Activated T-cell treated with anti-CD3 and anti-CD28 coated beads, Interleukin-2, amount 50 U/mL, for 1 hour (primary cell): ENCODE results near the gene IRF1.

Experiments
- DNase-seq: peaks from one replicate; pipeline ENCODE4 v3.0.0-alpha.2; 2020

Gene IRF1

GRCh38 chr5:132485641-132486317, 4.8 kb downstream of the IRF1 start:
- peak; percentile 21 for DNase-seq

DNA sequence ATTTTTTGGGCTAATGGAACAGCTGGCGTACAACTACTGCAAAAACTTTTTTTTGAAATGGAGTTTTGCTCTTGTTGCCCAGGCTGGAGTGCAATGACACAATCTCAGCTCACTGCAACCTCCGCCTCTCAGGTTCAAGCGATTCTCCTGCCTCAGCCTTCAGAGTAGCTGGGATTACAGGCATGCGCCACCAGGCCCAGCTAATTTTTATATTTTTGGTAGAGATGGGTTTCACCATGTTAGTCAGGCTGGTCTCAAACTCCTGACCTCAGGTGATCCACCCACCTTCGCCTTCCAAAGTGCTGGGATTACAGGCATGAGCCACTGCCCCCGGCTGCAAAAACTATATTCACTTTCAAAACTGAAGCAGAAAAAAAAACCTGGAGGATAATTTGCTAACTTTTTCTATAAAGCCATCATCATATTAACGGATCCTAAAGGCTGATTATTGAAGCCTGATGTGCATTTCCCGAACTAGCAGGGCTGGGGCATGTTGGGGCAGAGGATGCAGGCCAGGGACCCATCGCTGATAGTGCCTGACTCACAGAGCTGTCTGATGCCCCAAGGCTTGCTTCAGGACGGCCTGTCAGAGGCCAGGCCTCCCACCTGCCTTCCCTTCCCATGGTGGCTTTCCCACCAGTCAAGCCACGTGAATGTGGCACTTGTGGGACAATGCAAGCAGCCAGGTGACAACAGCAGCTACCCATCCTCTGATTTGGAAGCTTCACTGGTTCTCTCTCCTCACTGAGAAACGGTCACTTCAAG, 5.5 kb downstream of the IRF1 start:
- peak; percentile 21 for DNase-seq

- peak; percentile 15 for DNase-seq
Measured at GRCh38 chr5:132484391-132484725, 6.2 kb downstream of the IRF1 start.

- DNase-seq: peak; percentile 25
Measured at GRCh38 chr5:132483661-132484390, 6.7 kb downstream of the IRF1 start.

DNA sequence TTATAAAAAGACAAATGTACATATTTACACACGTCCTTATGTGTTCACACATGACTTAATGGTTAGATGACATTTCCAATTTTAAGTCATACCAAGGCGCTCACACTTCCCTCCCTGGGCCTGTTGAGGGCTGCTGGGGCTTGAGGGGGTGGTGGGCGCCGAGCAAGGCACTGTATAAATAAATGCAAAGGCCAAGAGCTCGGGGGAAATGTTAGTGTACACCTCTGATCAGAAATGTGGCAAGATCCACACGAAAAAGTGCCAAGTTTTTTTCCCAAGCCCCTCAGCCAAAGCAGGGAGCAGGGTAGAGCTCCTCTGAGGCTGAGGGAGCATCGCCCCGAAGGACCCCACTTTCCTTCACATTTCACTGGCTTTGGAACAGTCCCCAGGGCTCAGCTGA, 7.5 kb downstream of the IRF1 start:
- DNase-seq: no peak

GRCh38 chr5:132481596-132482211, 8.9 kb downstream of the IRF1 start:
- peak; percentile 42 for DNase-seq

- DNase-seq: peak; percentile 37
Measured at GRCh38 chr5:132480893-132481595, 9.5 kb downstream of the IRF1 start.

DNA sequence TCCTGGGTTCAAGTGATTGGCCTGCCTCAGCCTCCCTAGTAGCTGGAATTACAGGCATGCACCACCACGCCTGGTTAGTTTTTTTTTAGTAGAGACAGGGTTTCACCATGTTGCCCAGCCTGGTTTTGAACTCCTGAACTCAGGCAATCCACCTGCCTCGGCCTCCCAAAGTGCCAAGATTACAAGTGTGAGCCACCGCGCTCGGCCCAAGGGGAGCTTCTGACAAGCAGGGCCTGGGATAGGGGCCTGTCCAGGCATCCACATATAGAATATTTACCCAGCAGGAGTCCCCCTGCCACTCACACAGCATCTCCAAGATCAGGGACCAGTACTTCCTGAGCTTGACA, 10.1 kb downstream of the IRF1 start:
- no peak for DNase-seq

DNA sequence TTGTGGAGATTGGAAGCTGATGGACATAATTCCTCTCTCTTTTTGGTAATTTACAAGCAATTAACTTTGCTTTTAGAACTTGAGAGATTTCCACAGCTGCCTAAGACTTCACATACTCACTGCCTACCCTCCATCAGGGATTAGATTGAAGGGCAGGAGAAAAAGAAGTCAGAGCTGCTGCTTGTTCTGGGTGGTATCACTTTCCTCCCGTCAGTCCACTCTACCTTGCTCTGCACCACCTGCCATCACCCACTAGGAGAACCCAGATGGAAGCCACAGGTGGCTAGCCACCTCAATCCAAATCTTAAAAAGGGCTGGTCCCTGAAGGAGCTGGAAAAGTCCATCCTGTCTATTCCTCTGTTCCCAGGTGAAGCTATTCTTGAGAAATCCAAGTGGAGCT, 10.5 kb downstream of the IRF1 start:
- peak; percentile 36 for DNase-seq

DNA sequence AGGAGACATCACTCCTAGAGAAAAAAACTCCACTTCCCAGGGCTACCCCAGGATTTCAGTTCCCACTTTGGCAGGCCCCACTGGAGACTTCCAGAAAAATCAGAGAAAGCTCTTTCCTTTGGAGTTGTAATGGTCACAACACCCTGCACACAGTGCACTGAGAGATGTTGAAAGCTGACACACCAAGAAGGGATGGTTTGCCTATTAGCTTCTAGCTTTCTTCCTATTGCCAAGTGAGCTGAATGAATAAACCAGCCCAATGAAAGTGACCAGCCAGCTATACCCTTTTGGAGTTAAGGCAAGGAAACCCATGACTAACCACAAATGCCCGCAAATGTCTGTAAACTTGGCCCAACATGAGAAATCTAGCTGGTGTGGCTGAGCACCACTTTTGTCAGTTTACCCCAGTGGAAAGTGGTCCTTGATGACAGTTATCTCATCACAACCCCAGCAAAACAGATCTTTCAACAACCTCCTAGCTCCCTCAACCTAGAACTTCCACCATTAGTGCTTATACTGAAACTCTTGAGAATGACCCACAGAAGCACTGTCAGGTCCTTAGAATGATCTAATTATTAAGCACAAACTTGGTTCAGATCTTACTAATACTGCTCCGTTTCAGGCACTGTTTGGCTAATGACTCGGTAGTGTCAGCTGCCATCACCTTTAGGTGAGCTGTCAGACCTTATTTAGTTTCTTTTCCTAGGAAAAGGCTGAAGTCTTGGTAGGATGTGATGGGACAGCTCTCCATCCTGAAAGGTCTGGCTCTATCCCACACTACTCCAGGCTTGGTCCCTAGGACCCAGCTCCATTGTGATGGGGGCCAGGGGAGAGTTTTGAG, 11.2 kb downstream of the IRF1 start:
- DNase-seq: peak; percentile 26

DNA sequence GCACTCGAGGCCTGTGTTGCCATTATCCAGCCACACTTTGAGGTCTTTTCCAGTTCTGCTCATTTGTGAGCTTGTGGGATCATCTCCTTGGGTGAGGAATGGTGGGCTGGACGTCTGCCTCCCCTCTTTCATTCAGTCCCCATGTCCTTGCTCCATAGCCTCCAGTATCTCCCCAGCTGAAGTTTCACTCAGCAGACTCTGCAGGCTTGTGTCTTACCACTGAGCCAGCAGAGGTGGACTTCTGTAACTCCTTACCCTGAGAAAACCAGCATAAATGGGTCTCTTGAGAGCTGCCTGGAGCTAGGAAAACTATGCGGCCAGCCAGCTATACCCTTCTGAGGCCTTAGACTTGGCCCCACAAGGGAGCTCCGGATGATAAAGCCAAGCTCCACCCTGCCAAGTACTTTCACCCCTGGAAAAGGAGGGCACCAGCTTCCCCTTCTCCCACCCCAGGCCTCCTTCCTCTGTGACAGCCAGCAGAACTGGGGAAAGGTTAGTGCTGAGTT, 12.2 kb downstream of the IRF1 start:
- peak; percentile 33 for DNase-seq

DNA sequence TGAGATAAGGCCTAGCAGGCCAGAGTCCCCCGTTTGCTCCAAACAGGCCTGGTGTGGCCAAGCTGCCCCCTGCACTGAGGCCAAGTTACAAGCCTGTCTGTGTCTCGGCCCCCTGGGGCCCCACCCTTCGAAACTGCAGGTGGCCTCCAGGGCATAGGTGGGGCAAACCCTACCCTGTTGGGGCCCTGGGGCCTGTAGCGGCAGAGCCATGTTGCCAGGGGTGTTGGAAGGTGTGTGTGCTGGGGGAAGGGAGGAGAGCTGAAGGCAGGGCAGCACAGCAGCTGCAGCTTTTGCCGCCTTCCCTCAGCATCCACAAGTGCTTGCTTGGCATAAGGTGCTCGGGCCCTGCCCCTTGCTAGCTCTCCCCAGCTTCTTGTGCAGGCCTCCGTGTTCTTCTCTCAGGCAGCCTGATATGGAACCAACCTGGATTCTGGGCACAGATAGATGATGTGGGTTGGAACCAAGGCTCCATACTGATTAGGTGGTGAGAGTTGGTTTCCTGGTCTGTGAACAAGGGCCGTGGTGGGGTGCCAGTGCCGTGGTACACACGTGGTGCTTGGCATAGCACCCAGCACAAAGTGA, 12.7 kb downstream of the IRF1 start:
- peak; percentile 45 for DNase-seq

DNA sequence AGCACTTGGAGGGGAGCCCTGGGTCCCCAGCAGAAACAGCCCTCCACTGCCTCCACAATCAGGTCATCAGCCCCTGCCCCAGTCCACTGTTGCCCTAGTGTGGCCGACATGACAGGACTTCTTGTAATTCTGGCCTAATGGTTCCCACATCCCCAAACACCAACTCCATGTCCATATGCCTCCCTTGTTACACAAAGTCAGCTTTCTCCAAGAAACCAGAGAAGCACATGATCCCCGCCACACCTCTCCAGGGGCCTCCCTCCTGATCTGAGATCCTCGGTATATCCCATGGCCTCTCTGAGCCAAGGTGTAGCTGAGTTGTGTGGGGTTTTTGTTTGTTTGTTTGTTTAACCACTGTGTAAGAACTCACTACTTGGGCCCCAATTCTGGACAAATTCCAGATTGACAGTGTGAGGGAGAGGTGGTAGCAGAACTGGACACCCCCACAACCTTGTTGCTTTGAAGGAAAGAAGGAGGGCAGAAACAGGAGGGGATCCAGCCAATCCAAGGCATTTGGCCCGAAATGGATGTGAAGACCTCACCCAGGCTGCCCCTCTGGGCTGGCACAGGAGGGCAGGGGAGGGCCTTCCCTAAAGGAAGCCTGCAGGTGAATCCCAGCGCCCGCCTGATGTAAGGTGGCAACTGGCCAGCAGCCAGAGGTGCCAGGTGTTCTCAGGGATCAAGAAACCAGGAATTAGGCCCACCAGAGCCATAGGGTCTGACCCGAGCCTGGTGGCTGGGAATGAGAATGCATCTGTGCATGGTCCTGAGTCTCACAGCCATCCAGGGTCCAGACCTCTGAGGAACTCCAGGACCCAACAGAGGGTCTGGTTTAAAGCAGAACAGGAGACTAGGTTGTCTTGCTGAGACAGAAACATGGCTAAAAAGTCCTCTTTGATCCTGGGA, 13.4 kb downstream of the IRF1 start:
- DNase-seq: peak; percentile 31

DNA sequence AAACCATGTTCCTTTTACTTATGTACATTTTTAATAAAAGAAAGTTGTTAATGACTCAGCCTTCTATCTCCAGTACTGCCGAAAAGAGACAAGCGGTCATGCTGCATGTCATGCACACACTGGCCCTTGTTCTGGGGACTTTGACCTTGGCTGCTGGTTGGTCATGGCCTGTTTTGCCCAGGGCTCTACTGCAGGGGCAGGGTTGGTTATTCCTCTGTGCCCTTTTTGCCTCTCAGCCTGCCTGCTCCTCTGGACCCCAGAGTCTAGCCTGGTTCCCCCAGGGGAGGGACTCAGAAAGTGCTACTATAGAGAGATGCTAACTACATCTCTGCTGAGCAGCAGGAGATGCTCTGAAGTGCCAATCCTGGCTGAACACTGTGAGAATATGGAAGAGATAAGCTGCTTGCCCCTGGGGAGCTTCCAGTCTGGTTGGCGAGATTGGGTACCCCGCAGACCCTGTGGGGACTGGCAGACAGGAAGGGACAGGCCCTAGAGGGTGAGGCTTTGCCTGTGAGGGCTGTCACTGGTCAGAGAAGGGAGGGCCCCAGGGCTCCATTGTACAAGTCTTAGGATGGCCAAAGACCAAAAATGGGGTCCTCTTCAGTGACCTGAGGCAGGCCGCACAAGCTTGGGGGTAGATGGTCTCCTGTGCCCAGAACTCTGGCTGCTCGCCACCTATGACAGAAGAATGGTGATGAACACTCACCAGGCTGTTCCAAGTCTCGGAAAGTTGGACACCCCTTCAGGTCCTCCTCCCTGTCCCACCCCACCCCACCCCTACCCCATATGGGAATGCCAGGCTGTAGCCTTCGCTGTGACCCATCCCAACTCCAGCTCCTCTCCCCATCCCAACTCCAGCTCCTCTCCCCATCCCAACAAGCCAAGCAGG, 14.3 kb downstream of the IRF1 start:
- peak; percentile 24 for DNase-seq

DNA sequence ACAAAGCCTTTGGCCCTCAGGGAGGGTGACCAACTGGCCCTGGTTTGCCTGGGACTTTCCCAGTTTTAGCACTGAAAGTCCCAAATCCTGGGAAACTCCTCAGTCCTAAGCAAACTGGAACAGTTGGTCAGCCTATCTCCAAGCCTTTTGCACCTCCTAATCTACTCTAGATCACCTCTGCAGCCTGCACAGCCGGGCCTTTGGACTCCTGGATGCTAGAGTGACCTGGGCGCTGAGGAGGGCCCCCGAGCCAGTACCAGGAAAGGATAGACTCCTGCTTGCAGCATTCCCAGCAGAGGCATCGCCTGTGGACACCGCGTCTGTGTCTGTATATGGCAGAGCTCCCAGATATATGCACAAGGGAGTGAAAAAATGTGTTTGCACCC, 15.1 kb downstream of the IRF1 start:
- peak; percentile 18 for DNase-seq

- peak; percentile 22 for DNase-seq
Measured at GRCh38 chr5:132474881-132475496, 15.6 kb downstream of the IRF1 start.

DNA sequence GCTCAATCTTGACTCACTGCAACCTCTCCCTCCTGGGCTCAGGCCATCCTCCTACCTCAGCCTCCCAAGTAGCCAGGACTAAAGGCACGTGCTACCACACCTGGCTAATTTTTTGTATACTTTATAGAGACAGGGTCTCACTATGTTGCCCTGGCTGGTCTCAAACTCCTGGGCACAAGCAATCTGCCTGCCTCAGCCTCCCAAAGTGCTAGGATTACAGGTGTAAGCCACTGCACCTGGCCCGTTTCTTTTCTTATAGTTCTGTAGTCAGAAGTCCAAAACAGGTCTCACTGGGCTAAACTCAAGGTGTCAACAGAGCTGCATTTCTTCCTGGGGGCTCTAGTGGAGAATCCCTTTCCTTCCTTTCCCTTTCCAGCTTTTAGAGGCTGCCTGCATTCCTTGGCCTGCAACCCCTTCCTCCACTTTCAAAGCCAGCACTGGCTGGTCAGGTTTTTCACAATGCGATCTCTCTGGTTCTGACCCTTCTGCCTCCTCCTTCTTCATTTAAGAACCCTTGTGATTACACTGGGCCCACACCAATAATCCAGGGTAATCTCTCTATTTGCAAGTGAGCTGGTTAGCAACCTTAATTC, 16.3 kb downstream of the IRF1 start:
- DNase-seq: peak; percentile 19

DNA sequence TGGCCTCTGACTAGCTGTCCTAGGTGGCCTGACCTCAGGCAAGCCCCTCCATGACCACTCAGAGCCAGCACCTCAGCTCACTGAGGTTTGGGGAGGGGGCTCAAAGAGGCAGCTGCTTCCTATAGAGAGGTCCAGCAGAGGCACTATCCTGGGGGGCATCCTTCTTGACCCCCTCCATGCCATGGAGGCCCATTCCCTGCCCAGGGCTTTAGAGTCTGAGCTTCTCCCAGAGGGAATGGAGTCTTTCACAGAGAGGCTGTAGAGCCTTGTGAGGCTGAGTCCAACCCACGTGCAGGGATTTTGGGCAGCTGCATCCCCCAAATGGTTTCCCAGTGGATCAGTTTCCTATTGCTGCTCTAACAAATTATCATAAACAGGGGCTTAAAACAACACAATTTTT, 16.9 kb downstream of the IRF1 start:
- peak; percentile 21 for DNase-seq
